ENCODE data around the gene LAMA4.

LAMA4 gene

DNA sequence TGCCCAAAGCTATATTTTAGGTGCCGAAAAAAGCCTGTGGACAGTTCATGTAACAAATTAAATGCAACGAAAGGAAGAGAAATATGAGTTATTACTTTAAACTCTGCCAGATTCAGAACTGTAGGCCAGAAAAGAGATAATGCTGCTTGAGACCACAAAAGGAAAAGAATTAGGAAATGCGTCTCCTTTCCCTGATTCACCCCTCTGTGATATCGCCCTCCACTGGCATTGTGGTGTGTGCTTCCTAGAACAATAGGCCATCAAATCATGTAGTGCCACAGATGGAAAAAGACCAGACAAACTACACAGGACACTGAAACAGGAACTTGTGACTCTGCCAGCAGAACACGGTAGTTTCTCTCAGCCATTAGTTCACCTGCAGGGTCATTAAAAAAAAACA is 14.7 kb upstream of the LAMA4 start:
- no peak overlapping the region for H3K4me3 Mint-ChIP-seq
- H3K4me1 Mint-ChIP-seq (ENCODE audit: low read depth in 2 of 2) = peaks cover 4 to 11% of the 10 kb centered on the region in 2 donors
- H3K36me3 Mint-ChIP-seq (ENCODE audit: insufficient read depth) = no peaks in the 10 kb centered on the region
- ATAC-seq (replicated peaks) (no peak), DNase-seq (no peak)
- H3K9me3 Mint-ChIP-seq = no peaks in the 10 kb centered on the region
- no peak overlapping the region for H3K27ac Mint-ChIP-seq
- peaks cover 9 to 13% of the 10 kb centered on the region in 2 donors for H3K27me3 Mint-ChIP-seq

DNA sequence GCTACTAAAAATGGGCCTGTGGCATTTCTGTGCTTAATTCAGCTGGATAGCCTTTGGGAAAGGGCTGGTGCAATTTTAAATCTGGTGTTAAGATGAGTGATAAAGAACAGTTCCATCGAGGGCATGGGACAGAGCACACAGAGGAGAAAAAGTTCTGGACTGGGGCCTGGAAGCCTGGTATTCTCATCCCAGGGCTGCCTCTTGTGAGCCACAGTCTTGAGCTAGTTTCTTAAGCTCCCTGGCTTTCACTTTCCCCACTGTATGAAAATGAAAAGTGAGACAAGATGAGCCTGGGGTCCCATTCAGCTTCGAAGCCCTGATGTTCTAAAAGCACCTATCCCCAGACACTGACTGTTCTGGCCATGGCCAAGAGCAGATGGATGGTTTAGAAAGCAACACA is 14.3 kb upstream of the LAMA4 start:
- no peaks in the 10 kb centered on the region for H3K9me3 Mint-ChIP-seq
- no peak overlapping the region for H3K4me3 Mint-ChIP-seq
- H3K27me3 Mint-ChIP-seq = peaks cover 5 to 8% of the 10 kb centered on the region in 2 donors
- no peak overlapping the region for H3K27ac Mint-ChIP-seq
- ATAC-seq (replicated peaks) (no peak), DNase-seq (no peak)
- peaks cover 4 to 11% of the 10 kb centered on the region in 2 donors for H3K4me1 Mint-ChIP-seq (ENCODE audit: low read depth in 2 of 2)
- no peaks in the 10 kb centered on the region for H3K36me3 Mint-ChIP-seq (ENCODE audit: insufficient read depth)

DNA sequence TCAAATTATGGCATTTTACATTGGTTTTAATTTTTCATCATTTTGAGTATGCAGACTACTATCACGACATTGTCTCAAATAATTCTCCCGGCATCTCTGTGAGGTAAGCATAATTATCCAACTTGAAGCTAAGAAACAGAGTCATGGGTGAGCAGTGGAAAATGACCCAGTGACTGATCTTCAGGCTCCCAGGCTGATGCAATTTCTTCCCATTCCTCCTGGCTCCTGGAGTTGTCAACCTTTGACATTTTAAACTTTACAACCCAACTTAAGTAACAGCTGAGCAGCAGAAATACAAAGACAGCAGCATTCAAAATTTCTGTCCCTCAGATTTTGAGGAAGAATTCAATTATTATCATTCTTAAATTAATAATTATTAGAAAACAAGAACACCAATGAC is 13.7 kb upstream of the LAMA4 start:
- DNase-seq (no peak), ATAC-seq (replicated peaks) (no peak)
- Mint-ChIP-seq H3K4me1 (ENCODE audit: low read depth in 2 of 2) (peaks cover 4 to 11% of the 10 kb centered on the region in 2 donors), H3K27ac (no peak overlapping the region), H3K9me3 (no peaks in the 10 kb centered on the region), H3K27me3 (peaks cover 0 to 5% of the 10 kb centered on the region in 2 donors), H3K4me3 (no peak overlapping the region), H3K36me3 (ENCODE audit: insufficient read depth) (no peaks in the 10 kb centered on the region)

DNA sequence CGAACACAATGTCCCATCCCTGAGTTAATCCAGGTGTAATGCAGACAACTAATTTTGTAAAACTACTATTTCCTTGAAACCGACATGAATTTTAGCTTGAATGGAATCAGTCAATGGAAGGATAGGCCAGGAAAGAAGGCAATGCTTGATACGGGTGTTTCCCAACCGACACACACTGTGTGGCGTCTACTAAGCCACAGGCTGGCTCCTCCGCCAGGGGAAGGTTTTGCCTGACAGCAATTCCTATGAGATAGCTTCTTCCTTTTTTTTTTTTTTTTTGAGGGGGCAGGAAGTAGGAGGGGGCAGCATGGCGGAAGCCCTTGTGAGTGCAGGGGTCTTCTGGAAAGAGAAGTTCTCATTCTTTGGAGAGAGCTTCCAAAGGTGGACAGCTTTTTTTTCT is 12.0 kb upstream of the LAMA4 start:
- DNase-seq (no peak), ATAC-seq (replicated peaks) (no peak)
- Mint-ChIP-seq H3K36me3 (ENCODE audit: insufficient read depth) (no peaks in the 10 kb centered on the region), H3K27ac (peak overlapping the region in 1 of 2 donors; percentile 13), H3K9me3 (no peaks in the 10 kb centered on the region), H3K4me1 (ENCODE audit: low read depth in 2 of 2) (peaks cover 4 to 11% of the 10 kb centered on the region in 2 donors), H3K4me3 (no peak overlapping the region), H3K27me3 (peaks cover 0 to 5% of the 10 kb centered on the region in 2 donors)

DNA sequence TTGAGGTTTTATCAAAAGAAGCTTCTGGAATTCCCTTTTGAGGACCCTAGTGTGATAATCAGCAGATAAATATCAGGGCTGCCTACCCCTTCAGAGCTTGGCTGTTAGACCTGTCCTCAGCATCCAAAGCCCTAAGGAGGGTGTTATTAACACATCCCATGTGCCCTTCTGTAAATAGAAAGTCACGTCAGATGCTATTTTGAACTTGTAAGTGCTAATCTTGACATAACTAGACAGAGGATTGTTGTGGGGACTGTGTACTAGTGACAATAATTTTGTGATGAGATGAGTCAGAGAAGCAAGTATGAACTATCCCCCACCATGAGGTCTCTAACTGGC is 4.9 kb upstream of the LAMA4 start:
- H3K4me1 Mint-ChIP-seq (ENCODE audit: low read depth in 2 of 2) = peaks cover 3 to 4% of the 10 kb centered on the region in 2 donors
- H3K27ac Mint-ChIP-seq = no peak overlapping the region
- no peaks in the 10 kb centered on the region for H3K9me3 Mint-ChIP-seq
- no peaks in the 10 kb centered on the region for H3K36me3 Mint-ChIP-seq (ENCODE audit: insufficient read depth)
- DNase-seq = no peak
- peaks cover 39 to 51% of the 10 kb centered on the region in 2 donors for H3K27me3 Mint-ChIP-seq
- no peak overlapping the region for H3K4me3 Mint-ChIP-seq
- ATAC-seq (replicated peaks) = no peak

DNA sequence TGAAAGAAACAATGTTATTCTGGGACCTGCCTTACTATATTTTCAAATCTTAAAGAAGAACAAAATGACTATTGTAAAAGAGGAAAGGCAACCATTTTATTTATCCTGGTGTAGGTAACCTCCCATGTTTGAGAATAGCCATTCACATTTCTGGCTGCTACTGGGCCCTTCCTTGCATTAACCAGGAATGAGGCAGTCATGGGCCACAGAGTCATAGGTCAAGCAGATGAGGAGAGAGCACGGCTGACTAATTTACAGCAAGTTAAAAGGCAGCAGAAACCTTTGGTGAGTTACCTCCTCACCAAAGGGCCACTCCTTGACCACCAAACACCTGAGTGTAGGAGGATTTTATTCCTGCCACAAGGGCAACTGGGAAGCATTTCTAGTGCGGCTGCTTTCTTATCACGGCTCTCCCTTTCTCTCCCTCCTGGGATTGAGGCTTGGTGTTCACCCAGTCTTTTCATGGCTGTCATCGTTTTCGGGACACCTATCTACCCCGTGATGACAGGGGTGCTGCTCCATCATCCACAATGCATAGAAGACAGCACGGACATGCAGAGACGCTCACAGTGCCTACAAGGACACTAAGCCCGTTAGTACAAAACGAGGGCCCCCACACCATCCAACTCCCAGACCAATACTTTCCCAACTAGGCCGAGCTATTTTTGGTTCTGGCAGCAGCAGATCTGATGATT is 4.4 kb upstream of the LAMA4 start:
- peaks cover 8 to 9% of the 10 kb centered on the region in 2 donors for H3K4me1 Mint-ChIP-seq (ENCODE audit: low read depth in 2 of 2)
- H3K9me3 Mint-ChIP-seq = no peaks in the 10 kb centered on the region
- H3K36me3 Mint-ChIP-seq (ENCODE audit: insufficient read depth) = no peaks in the 10 kb centered on the region
- no peak overlapping the region for H3K27ac Mint-ChIP-seq
- ATAC-seq (replicated peaks) (no peak), DNase-seq (no peak)
- no peak overlapping the region for H3K4me3 Mint-ChIP-seq
- H3K27me3 Mint-ChIP-seq = peaks cover 44 to 56% of the 10 kb centered on the region in 2 donors

DNA sequence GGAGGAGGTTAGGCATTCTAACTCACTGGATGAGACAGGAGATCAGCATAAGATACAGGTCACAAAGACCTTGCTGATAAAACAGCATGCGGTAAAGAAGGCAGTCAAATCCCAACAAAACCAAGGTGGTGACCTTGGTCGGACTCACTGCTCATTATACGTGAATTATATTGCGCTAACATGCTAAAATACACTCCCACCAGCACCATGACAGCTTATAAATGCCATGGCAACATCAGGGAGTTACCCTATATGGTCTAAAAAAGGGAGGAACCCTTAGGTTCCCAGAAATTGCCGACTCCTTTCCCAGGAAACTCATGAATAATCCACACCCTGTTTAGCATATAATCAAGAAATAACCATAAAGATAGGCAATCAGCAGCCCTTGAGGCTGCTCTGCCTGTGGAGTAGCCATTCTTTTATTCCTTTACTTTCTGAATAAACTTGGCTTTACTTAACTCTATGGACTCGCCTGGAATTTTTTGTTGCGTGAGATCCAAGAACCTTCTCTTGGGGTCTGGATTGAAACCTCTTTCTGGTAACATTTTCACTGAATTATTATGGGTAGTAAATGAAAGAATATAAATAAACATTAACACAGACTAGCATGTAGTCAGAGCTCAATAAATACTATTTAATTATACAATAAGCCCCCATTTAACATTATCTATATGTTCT is 3.0 kb upstream of the LAMA4 start:
- H3K4me1 Mint-ChIP-seq (ENCODE audit: low read depth in 2 of 2) = peaks cover 16 to 18% of the 10 kb centered on the region in 2 donors
- DNase-seq (no peak), ATAC-seq (replicated peaks) (no peak)
- no peaks in the 10 kb centered on the region for H3K36me3 Mint-ChIP-seq (ENCODE audit: insufficient read depth)
- H3K27me3 Mint-ChIP-seq = peaks cover 54 to 68% of the 10 kb centered on the region in 2 donors
- H3K4me3 Mint-ChIP-seq = no peak overlapping the region
- no peaks in the 10 kb centered on the region for H3K9me3 Mint-ChIP-seq
- no peak overlapping the region for H3K27ac Mint-ChIP-seq

DNA sequence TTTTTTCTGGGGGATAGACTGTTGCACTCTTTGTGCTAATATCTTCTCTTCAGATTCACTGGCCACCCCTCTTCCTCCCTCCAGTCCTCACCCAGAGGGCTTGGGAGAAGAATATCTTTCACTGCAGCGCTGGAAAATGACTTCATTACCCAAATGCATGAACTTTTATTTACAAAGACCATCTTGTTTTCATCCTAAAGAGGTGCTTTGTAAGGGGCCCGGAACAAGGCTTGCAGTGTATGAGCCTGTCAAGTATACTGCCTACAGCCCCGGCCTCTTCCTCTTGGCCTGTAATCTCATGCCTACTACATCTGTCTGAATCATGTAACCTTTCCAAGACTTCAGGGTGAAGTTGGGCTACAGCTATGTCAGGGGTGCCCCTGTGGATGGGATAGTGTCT is 554 bp upstream of the LAMA4 start:
- peaks cover 16 to 18% of the 10 kb centered on the region in 2 donors for H3K4me1 Mint-ChIP-seq (ENCODE audit: low read depth in 2 of 2)
- H3K4me3 Mint-ChIP-seq = peak overlapping the region; percentile 69 to 87
- ATAC-seq (replicated peaks) = no peak
- H3K36me3 Mint-ChIP-seq (ENCODE audit: insufficient read depth) = no peaks in the 10 kb centered on the region
- peaks cover 69 to 82% of the 10 kb centered on the region in 2 donors for H3K27me3 Mint-ChIP-seq
- H3K27ac Mint-ChIP-seq = no peak overlapping the region
- no peaks in the 10 kb centered on the region for H3K9me3 Mint-ChIP-seq
- no peak for DNase-seq

DNA sequence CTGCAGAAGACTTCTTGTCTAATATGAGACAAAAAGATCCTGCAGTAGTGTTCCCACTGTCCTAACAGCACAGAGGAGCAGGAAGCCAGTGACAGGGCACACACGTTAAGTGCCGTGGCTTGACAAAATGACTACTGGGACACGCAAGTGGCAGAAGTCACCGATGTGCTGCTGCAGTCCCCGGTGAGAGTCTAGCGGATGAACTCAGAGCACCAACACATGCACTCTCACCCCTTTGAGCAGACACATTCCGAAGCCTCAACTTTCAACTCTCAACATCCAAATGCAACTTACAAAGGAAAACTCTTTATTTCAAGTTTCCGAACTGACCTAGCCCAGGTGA is 898 bp downstream of the LAMA4 start:
- no peak overlapping the region for H3K27ac Mint-ChIP-seq
- peak; percentile 52 for ATAC-seq (replicated peaks)

DNA sequence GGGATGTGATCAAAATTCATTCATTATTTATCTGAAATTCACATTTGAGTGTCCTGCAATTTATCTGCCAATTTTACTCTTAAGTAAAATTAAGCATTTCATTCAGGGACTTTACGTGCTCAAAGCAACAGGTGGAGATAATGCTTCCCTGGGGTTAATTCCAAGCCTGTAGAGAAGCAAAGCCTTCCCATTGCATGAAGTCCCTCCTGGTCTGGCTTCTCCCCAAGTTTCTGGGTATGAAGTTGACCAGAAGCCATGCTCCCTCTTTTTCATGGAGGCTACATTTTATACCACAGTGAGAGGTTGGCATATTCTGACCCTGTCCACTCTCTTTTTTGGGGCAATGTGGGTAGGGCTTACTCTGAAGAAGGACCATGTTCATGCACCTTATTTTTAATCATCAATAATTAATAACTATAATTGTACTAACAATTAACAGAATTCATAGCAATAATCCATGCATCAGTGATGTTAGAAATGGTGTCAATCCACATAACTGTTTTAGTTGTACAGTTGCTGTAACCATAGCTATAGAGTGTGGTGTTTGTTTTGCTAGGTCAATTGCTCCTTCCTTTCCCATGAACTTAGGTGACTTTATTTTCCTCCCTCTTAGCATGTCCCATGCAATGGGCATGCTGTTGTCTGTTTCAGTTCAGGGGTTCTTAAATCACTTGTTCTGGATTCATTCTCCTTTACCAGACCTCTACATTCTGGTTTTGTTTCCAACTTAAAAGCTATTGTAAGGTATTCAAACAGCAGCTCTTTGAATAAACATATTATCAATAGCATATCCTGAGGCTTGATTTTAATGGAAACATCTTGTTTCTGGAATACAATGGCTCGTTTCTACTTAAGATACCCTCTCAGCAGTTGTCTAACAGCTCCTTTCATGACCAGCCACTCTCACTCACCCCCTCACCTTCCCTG is 1.5 kb downstream of the LAMA4 start:
- Mint-ChIP-seq H3K36me3 (ENCODE audit: insufficient read depth) (no peaks in the 10 kb centered on the region), H3K27ac (no peak overlapping the region), H3K4me3 (peak overlapping the region; percentile 69 to 87), H3K27me3 (peaks cover 69 to 86% of the 10 kb centered on the region in 2 donors), H3K9me3 (no peaks in the 10 kb centered on the region), H3K4me1 (ENCODE audit: low read depth in 2 of 2) (peaks cover 16 to 18% of the 10 kb centered on the region in 2 donors)
- DNase-seq (no peak), ATAC-seq (replicated peaks) (no peak)

More for the DNA sequence above, 898 bp downstream of the LAMA4 start:
- Mint-ChIP-seq H3K9me3 (no peaks in the 10 kb centered on the region), H3K36me3 (ENCODE audit: insufficient read depth) (no peaks in the 10 kb centered on the region), H3K4me3 (peak overlapping the region; percentile 69 to 87), H3K4me1 (ENCODE audit: low read depth in 2 of 2) (peaks cover 16 to 18% of the 10 kb centered on the region in 2 donors), H3K27me3 (peaks cover 68 to 83% of the 10 kb centered on the region in 2 donors)
- peak in 1 of 3 experiments; percentile 3 for DNase-seq

DNA sequence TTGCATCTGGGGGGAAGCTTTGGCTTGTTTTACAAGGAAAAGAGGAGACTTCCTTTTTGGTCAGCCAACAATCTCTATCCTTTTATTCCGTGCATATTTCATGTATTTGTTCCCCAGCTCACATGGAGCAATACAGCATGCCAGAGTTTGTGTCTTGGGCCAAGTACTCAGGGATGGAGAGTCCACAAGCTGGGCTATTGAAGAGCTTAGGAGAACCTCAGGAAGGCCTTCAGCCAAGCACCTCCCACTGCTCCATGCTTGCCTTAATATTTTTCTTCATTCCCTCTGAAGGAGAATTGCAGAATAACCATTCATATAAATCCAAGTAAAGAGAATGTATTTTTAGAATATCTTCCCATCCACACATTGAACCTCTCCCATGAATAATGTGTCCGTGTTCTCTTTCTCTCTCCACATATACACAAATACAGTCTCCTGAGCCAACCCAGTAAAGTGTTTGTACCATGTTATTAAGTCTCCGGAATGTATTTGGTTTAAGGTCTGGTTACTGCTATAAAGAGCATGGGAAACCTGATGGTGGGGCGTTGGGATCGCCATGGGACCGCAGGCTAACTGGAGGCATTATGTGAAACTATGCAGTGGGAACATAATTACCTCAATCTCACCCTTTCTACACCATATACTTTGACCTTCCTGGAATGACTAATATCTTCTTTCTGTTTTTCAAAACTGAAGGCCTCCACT is 3.0 kb downstream of the LAMA4 start:
- Mint-ChIP-seq H3K27me3 (peaks cover 66 to 89% of the 10 kb centered on the region in 2 donors), H3K36me3 (ENCODE audit: insufficient read depth) (no peaks in the 10 kb centered on the region), H3K4me3 (no peak overlapping the region), H3K4me1 (ENCODE audit: low read depth in 2 of 2) (peaks cover 16 to 18% of the 10 kb centered on the region in 2 donors), H3K9me3 (no peaks in the 10 kb centered on the region), H3K27ac (no peak overlapping the region)
- no peak for ATAC-seq (replicated peaks)
- DNase-seq = no peak

DNA sequence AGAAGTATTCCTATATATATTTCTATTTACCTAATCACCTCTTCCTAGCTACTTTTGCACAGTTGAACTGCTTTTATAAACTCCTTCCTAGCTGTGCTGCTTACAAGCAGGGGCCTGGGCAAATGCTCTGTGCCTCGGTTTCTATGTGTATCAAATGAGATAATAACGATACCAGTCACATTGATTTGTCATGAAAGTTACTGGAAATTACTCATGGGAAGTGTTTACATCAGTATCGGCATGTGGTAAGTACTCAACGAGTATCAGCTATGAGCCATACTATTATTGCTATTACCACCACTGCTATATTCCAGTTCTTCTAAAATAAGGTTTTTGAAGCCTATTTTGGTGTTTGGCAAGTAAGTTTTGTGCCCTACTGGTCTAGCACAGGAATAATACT is 4.9 kb downstream of the LAMA4 start:
- Mint-ChIP-seq H3K36me3 (ENCODE audit: insufficient read depth) (no peaks in the 10 kb centered on the region), H3K4me3 (no peak overlapping the region), H3K4me1 (ENCODE audit: low read depth in 2 of 2) (peaks cover 16% of the 10 kb centered on the region in 2 donors), H3K27ac (no peak overlapping the region), H3K9me3 (no peaks in the 10 kb centered on the region), H3K27me3 (peaks cover 57 to 82% of the 10 kb centered on the region in 2 donors)
- ATAC-seq (replicated peaks) = no peak
- DNase-seq = no peak

DNA sequence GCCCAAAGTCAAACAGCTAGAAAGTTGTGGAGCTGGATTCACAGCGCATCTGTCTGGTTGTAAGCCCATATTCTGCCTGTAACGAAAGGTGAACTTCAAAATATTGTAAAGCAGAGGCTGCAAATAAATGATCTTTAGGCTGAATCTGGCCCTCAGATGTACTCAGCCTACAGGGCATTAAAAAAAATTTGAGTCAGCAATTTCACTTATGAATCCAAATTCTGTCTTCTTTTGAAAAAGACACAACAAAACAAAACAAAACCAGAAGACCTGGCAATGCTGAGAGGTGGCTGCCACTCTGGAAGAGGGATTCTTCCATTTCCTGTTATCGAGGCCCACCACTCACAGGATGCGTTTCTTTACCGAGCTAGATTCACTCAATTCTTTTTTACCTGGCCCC is 7.1 kb downstream of the LAMA4 start:
- peaks cover 48 to 78% of the 10 kb centered on the region in 2 donors for H3K27me3 Mint-ChIP-seq

More for the DNA sequence above, 7.1 kb downstream of the LAMA4 start:
- Mint-ChIP-seq H3K4me3 (no peak overlapping the region), H3K9me3 (no peaks in the 10 kb centered on the region), H3K27ac (no peak overlapping the region), H3K4me1 (ENCODE audit: low read depth in 2 of 2) (peaks cover 0 to 2% of the 10 kb centered on the region in 2 donors), H3K36me3 (ENCODE audit: insufficient read depth) (no peaks in the 10 kb centered on the region)
- ATAC-seq (replicated peaks) = no peak
- no peak for DNase-seq
